ENCODE results near the gene ATXN2. TPM values are rescaled to one million over a fixed set of nuclear protein-coding genes. Genes with fewer than 3 reads are reported as not detected.
"Not testable (repeated sequence)": the region's sequence is repeated elsewhere in the genome, so short reads cannot be mapped to it uniquely, and the experiment has no call there.

Gene ATXN2
- total RNA-seq, 1 experiment from 2014 or later, result 108 TPM

DNA sequence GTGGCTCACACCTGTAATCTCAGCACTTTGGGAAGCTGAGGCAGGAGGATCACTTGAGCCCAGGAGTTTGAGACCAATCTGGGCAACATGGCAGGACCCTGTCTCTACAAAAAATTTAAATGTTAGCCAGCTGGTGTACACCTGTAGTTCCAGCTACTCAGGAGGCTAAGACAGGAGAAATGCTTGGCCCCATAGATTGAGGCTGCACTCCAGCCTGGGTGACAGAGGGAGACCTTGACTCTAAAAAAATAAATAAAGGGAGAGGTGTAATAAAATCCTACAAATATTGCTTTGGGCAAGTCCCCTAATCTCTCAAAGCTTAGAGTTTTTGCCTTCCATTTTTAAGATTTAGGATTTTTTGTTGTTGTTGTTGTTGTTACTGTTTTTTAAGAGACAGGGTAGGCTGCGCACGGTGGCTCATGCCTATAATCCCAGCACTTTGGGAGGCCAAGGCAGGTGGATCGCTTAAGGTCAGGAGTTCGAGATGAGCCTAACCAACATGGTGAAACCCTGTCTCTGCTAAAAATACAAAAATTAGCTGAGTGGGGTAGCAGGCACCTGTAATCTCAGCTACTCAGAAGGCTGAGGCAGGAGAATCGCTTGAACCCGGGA is 7.6 kb downstream of the ATXN2 start:
- H3K4me2 ChIP-seq; DNase-seq; BruUV-seq (replicated peaks); H2AFZ ChIP-seq; H3K9me2 ChIP-seq (ENCODE audit: insufficient read depth); CTCF ChIA-PET; H3K36me3 ChIP-seq (ENCODE audit: low read depth); H3K9me3 ChIP-seq (ENCODE audit: insufficient read depth, low read depth); H3K4me3 ChIP-seq; H3K27me3 ChIP-seq (ENCODE audit: insufficient read depth, low read depth); H3K27ac ChIP-seq: not testable (repeated sequence)
- Histone ChIP-seq H3K4me1 (replicated peaks; ENCODE audit: insufficient read depth) (peaks cover 27% of the 10 kb centered on the region), H4K20me1 (ENCODE audit: insufficient read depth) (peaks cover 98% of the 10 kb centered on the region), H3K79me2 (ENCODE audit: low read depth) (peaks cover 100% of the 10 kb centered on the region), H3F3A (ENCODE audit: insufficient read depth, low read depth) (peaks cover 11% of the 10 kb centered on the region)
- POLR2A ChIA-PET (ENCODE audit: unreplicated experiment), result interaction anchor here (0.5 to 0.6 kb wide), 2 partner anchors 17 to 45 kb away, joined by 3 to 4 read pairs; no protein-coding TSS in a partner anchor
- intact Hi-C loops (cut with micrococcal nuclease; ENCODE audit: unreplicated experiment), result loop anchor here (10.0 kb wide), 1 partner anchor 57 kb away; no protein-coding TSS in a partner anchor

DNA sequence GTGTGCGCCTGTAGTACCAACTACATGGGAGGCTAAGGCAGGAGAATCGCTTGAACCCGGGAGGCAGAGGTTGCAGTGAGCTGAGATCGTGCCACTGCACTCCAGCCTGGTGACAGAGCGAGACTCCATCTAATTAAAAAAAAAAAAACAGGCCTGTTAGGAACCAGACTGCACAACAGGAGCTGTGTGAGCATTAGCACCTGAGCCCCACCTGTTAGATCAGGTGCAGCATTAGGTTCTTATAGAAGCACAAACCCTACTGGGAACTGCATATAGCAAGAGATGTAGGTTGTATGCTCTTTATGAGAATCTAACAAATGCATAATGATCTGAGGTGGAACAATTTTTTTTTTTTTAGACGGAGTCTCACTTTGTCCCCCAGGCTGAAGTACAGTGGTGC is 8.6 kb downstream of the ATXN2 start:
- intact Hi-C loops (cut with micrococcal nuclease; ENCODE audit: unreplicated experiment), result loop anchor here (10.0 kb wide), 1 partner anchor 56 kb away; no protein-coding TSS in a partner anchor
- Histone ChIP-seq H3K79me2 (ENCODE audit: low read depth) (peaks cover 100% of the 10 kb centered on the region), H3K27ac (no peak overlapping the region), H3K4me2 (no peak overlapping the region), H3K36me3 (ENCODE audit: low read depth) (peaks cover 4% of the 10 kb centered on the region; the same call in 1 of the 2 replicates), H3K4me1 (replicated peaks; ENCODE audit: insufficient read depth) (peaks cover 18% of the 10 kb centered on the region), H2AFZ (no peak overlapping the region), H3K9me2 (ENCODE audit: insufficient read depth) (no peaks in the 10 kb centered on the region), H3K27me3 (ENCODE audit: insufficient read depth, low read depth) (no peaks in the 10 kb centered on the region), H4K20me1 (ENCODE audit: insufficient read depth) (peaks cover 96% of the 10 kb centered on the region), H3F3A (ENCODE audit: insufficient read depth, low read depth) (peaks cover 18% of the 10 kb centered on the region), H3K4me3 (no peak overlapping the region), H3K9me3 (ENCODE audit: insufficient read depth, low read depth) (no peaks in the 10 kb centered on the region)
- POLR2A ChIA-PET (ENCODE audit: unreplicated experiment), result interaction anchor here (0.6 kb wide), 1 partner anchor 16 kb away, joined by 3 read pairs; no protein-coding TSS in a partner anchor
- DNase-seq, result no peak
- no TSS peak for BruUV-seq (replicated peaks)
- TF ChIP-seq, protein P1, sequence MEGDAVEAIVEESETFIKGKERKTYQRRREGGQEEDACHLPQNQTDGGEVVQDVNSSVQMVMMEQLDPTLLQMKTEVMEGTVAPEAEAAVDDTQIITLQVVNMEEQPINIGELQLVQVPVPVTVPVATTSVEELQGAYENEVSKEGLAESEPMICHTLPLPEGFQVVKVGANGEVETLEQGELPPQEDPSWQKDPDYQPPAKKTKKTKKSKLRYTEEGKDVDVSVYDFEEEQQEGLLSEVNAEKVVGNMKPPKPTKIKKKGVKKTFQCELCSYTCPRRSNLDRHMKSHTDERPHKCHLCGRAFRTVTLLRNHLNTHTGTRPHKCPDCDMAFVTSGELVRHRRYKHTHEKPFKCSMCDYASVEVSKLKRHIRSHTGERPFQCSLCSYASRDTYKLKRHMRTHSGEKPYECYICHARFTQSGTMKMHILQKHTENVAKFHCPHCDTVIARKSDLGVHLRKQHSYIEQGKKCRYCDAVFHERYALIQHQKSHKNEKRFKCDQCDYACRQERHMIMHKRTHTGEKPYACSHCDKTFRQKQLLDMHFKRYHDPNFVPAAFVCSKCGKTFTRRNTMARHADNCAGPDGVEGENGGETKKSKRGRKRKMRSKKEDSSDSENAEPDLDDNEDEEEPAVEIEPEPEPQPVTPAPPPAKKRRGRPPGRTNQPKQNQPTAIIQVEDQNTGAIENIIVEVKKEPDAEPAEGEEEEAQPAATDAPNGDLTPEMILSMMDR (conservative IDR thresholded peaks at IDR 0.05), result no peak
- no peak for TF ChIP-seq EZH2 (IDR thresholded peaks at IDR 0.05; ENCODE audit: low read depth)
- CTCF ChIA-PET, result no interaction called here

DNA sequence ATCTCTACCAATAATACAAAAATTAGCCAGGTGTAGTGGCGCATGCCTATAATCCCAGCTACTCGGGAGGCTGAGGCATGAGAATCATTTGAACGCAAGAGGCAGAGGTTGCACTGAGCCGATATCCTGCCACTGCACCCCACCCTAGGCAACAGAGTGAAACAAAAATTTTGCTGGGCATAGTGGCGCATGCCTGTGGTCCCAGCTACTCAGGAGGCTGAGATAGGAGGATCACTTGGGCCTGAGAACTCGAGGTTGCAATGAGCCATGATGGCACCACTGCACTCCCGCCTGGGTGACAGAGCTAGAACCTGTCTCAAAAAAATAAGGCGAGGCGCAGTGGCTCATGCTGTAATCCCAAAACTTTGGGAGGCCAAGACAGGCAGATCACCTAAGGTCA is 9.5 kb downstream of the ATXN2 start:
- peaks cover 26% of the 10 kb centered on the region for H3F3A ChIP-seq (ENCODE audit: insufficient read depth, low read depth)
- H3K27me3 ChIP-seq (ENCODE audit: insufficient read depth, low read depth), result no peaks in the 10 kb centered on the region
- DNase-seq, result no peak
- peaks cover 4% of the 10 kb centered on the region; the same call in 1 of the 2 replicates for H3K36me3 ChIP-seq (ENCODE audit: low read depth)
- intact Hi-C loops (cut with micrococcal nuclease; ENCODE audit: unreplicated experiment), result no loop called here
- ChIA-PET POLR2A (ENCODE audit: unreplicated experiment) (no interaction called here), CTCF (no interaction called here)
- no peak overlapping the region for H3K4me2 ChIP-seq
- peaks cover 95% of the 10 kb centered on the region for H4K20me1 ChIP-seq (ENCODE audit: insufficient read depth)
- no peak overlapping the region for H3K4me3 ChIP-seq
- peaks cover 100% of the 10 kb centered on the region for H3K79me2 ChIP-seq (ENCODE audit: low read depth)
- no TSS peak for BruUV-seq (replicated peaks)
- H2AFZ ChIP-seq, result no peak overlapping the region
- no peak overlapping the region for H3K27ac ChIP-seq
- H3K9me2 ChIP-seq (ENCODE audit: insufficient read depth), result no peaks in the 10 kb centered on the region
- peaks cover 13% of the 10 kb centered on the region for H3K4me1 ChIP-seq (replicated peaks; ENCODE audit: insufficient read depth)
- no peaks in the 10 kb centered on the region for H3K9me3 ChIP-seq (ENCODE audit: insufficient read depth, low read depth)
- TF ChIP-seq, protein P1 (conservative IDR thresholded peaks at IDR 0.05), result no peak
- no peak for TF ChIP-seq EZH2 (IDR thresholded peaks at IDR 0.05; ENCODE audit: low read depth)
